Memory B cell (primary cell): Measurements from ENCODE around the gene TMC2.
"Not testable (repeated sequence)": the region's sequence is repeated elsewhere in the genome, so short reads cannot be mapped to it uniquely, and the experiment has no call there.

Experiments used
- ATAC-seq: fragments of 150-1000 bp; cut with Tn5 transposase; 2 replicates; pipeline ENCODE4 v1.10.0; 2021; ENCODE audit warnings: low read depth, mild to moderate bottlenecking, moderate library complexity
- DNase-seq, 2 donors: peaks; one replicate each; pipeline ENCODE4 v3.0.0; 2022; ENCODE audit warnings: low spot score in 2 of 2
- H3K27ac Mint-ChIP-seq: one replicate; pipeline ENCODE4 v1.8.0; 2022; ENCODE audit warnings: mild to moderate bottlenecking, moderate library complexity, mixed read lengths
- H3K27me3 Mint-ChIP-seq: one replicate; pipeline ENCODE4 v1.8.0; 2022; ENCODE audit warnings: mixed read lengths
- H3K36me3 Mint-ChIP-seq: one replicate; pipeline ENCODE4 v1.8.0; 2022; ENCODE audit warnings: mild to moderate bottlenecking, mixed read lengths
- H3K4me1 Mint-ChIP-seq: one replicate; pipeline ENCODE4 v1.8.0; 2022; ENCODE audit warnings: mixed read lengths
- H3K4me3 Mint-ChIP-seq: one replicate; pipeline ENCODE4 v1.8.0; 2022; ENCODE audit warnings: mild to moderate bottlenecking, moderate library complexity, mixed read lengths
- H3K9me3 Mint-ChIP-seq: one replicate; pipeline ENCODE4 v1.8.0; 2022; ENCODE audit warnings: mixed read lengths

The TMC2 gene

GRCh38 chr20:2519115-2519809, 17.1 kb upstream of the TMC2 start:
- Mint-ChIP-seq H3K36me3 (no peaks in the 10 kb centered on the region), H3K4me1 (peaks cover 10% of the 10 kb centered on the region), H3K9me3 (no peaks in the 10 kb centered on the region), H3K27ac (no peak overlapping the region), H3K27me3 (no peaks in the 10 kb centered on the region), H3K4me3 (no peak overlapping the region)
- ATAC-seq (no peak), DNase-seq (no peak)

GRCh38 chr20:2520617-2521016, 15.8 kb upstream of the TMC2 start:
- Mint-ChIP-seq H3K27ac (no peak overlapping the region), H3K9me3 (no peaks in the 10 kb centered on the region), H3K27me3 (no peaks in the 10 kb centered on the region), H3K4me1 (peaks cover 10% of the 10 kb centered on the region), H3K36me3 (no peaks in the 10 kb centered on the region), H3K4me3 (no peak overlapping the region)
- DNase-seq (no peak), ATAC-seq (no peak)

- ATAC-seq (no peak), DNase-seq (peak; percentile 48 to 63)
- Mint-ChIP-seq H3K27ac (no peak overlapping the region), H3K9me3 (no peaks in the 10 kb centered on the region), H3K27me3 (no peaks in the 10 kb centered on the region), H3K36me3 (no peaks in the 10 kb centered on the region), H3K4me3 (no peak overlapping the region), H3K4me1 (peaks cover 10% of the 10 kb centered on the region)
Observed at GRCh38 chr20:2521369-2522305, 14.7 kb upstream of the TMC2 start.

- not testable (repeated sequence) for H3K27ac Mint-ChIP-seq, H3K27me3 Mint-ChIP-seq, DNase-seq, H3K36me3 Mint-ChIP-seq, H3K4me3 Mint-ChIP-seq, ATAC-seq, H3K9me3 Mint-ChIP-seq
- H3K4me1 Mint-ChIP-seq, result peaks cover 10% of the 10 kb centered on the region
Observed at GRCh38 chr20:2522826-2523429, 13.4 kb upstream of the TMC2 start.

GRCh38 chr20:2523919-2524708, 12.3 kb upstream of the TMC2 start:
- Mint-ChIP-seq H3K27ac (peak overlapping the region; percentile 64), H3K9me3 (no peaks in the 10 kb centered on the region), H3K4me1 (peaks cover 10% of the 10 kb centered on the region), H3K27me3 (no peaks in the 10 kb centered on the region), H3K36me3 (no peaks in the 10 kb centered on the region), H3K4me3 (peak overlapping the region; percentile 94)
- DNase-seq (peak; percentile 92 to 98), ATAC-seq (peak; percentile 84)

GRCh38 chr20:2524709-2525506, 11.5 kb upstream of the TMC2 start:
- DNase-seq (peak; percentile 11 to 42), ATAC-seq (peak; percentile 45)
- Mint-ChIP-seq H3K9me3 (no peaks in the 10 kb centered on the region), H3K4me1 (peaks cover 14% of the 10 kb centered on the region), H3K36me3 (no peaks in the 10 kb centered on the region), H3K27me3 (no peaks in the 10 kb centered on the region), H3K27ac (peak overlapping the region; percentile 64), H3K4me3 (peak overlapping the region; percentile 94)

- H3K4me3 Mint-ChIP-seq, ATAC-seq, DNase-seq, H3K9me3 Mint-ChIP-seq, H3K27ac Mint-ChIP-seq, H3K27me3 Mint-ChIP-seq, H3K36me3 Mint-ChIP-seq: not testable (repeated sequence)
- peaks cover 16% of the 10 kb centered on the region for H3K4me1 Mint-ChIP-seq
Observed at GRCh38 chr20:2526218-2526583, 10.2 kb upstream of the TMC2 start.

- Mint-ChIP-seq H3K9me3 (no peaks in the 10 kb centered on the region), H3K4me3 (no peak overlapping the region), H3K27me3 (peaks cover 3% of the 10 kb centered on the region), H3K27ac (no peak overlapping the region), H3K36me3 (no peaks in the 10 kb centered on the region), H3K4me1 (peaks cover 12% of the 10 kb centered on the region)
- DNase-seq (no peak), ATAC-seq (no peak)
Observed at GRCh38 chr20:2527762-2528161, 8.6 kb upstream of the TMC2 start.

GRCh38 chr20:2528671-2529271, 7.6 kb upstream of the TMC2 start:
- DNase-seq, result no peak
- Mint-ChIP-seq H3K36me3 (no peaks in the 10 kb centered on the region), H3K4me3 (no peak overlapping the region), H3K27me3 (peaks cover 7% of the 10 kb centered on the region), H3K9me3 (no peaks in the 10 kb centered on the region), H3K4me1 (peaks cover 12% of the 10 kb centered on the region), H3K27ac (no peak overlapping the region)
- no peak for ATAC-seq

- Mint-ChIP-seq H3K4me3 (no peak overlapping the region), H3K27me3 (peaks cover 16% of the 10 kb centered on the region), H3K27ac (no peak overlapping the region), H3K4me1 (peaks cover 6% of the 10 kb centered on the region), H3K9me3 (no peaks in the 10 kb centered on the region), H3K36me3 (no peaks in the 10 kb centered on the region)
- ATAC-seq, result no peak
- DNase-seq, result no peak
Observed at GRCh38 chr20:2533118-2533517, 3.3 kb upstream of the TMC2 start.

- no peaks in the 10 kb centered on the region for H3K4me1 Mint-ChIP-seq
- no peak overlapping the region for H3K27ac Mint-ChIP-seq
- H3K4me3 Mint-ChIP-seq, result no peak overlapping the region
- no peak for DNase-seq
- H3K36me3 Mint-ChIP-seq, result no peaks in the 10 kb centered on the region
- ATAC-seq, result no peak
- H3K27me3 Mint-ChIP-seq, result peaks cover 24% of the 10 kb centered on the region
- no peaks in the 10 kb centered on the region for H3K9me3 Mint-ChIP-seq
Observed at GRCh38 chr20:2535711-2536559, 438 bp upstream of the TMC2 start.

GRCh38 chr20:2537101-2537500, 728 bp downstream of the TMC2 start:
- ATAC-seq, result no peak
- Mint-ChIP-seq H3K4me1 (no peaks in the 10 kb centered on the region), H3K27ac (no peak overlapping the region), H3K27me3 (peaks cover 24% of the 10 kb centered on the region), H3K36me3 (no peaks in the 10 kb centered on the region), H3K9me3 (no peaks in the 10 kb centered on the region), H3K4me3 (no peak overlapping the region)
- no peak for DNase-seq
